A673 (cell line): ENCODE measurements around the gene ITPR2. TPM values are rescaled to one million over a fixed set of nuclear protein-coding genes. Genes with fewer than 3 reads are reported as not detected.

Experiments used
- BruUV-seq: library from RNA; stranded (reverse); fragments of 400-500 nt; replicated peaks from 2 replicates; lab custom pipeline; 2021; lab: Mats Ljungman, UMichigan
- CTCF ChIA-PET: fragments of 300-600 bp; sonication (Branson Sonifier 250); formaldehyde crosslinking; loops from one replicate; lab custom pipeline; 2022; ENCODE audit warnings: antibody characterized with exemption; lab: Charles Lee
- POLR2A ChIA-PET: fragments of 300-600 bp; sonication (Branson Sonifier 250); formaldehyde crosslinking; loops from one replicate; lab custom pipeline; 2022; ENCODE audit warnings: antibody characterized with exemption; ENCODE audit not compliant: low non-redundant PET; lab: Charles Lee
- DNase-seq: peaks from one replicate; pipeline ENCODE4 v3.0.0-alpha.2; 2015; ENCODE audit warnings: low spot score
- H3K27ac ChIP-seq: fragments of 200-600 bp; sonication (generic); 2 replicates; pipeline ENCODE4 v1.5.1; 2016; ENCODE audit warnings: mixed run types, low read depth, mild to moderate bottlenecking, mixed read lengths, antibody characterized with exemption, low read length; ENCODE audit not compliant: poor library complexity, severe bottlenecking
- H3K27me3 ChIP-seq: fragments of 200-600 bp; sonication (generic); replicated peaks from 2 replicates; pipeline ENCODE4 v1.6.1; 2017; ENCODE audit warnings: mixed run types, low read depth, mild to moderate bottlenecking, mixed read lengths, antibody characterized with exemption, low read length; ENCODE audit not compliant: insufficient read depth, poor library complexity
- H3K36me3 ChIP-seq: fragments of 200-600 bp; sonication (generic); 2 replicates; pipeline ENCODE4 v1.6.1; 2016; ENCODE audit warnings: mixed run types, mild to moderate bottlenecking, mixed read lengths, antibody characterized with exemption, low read length; ENCODE audit not compliant: insufficient read depth, poor library complexity, severe bottlenecking
- H3K4me1 ChIP-seq: fragments of 200-600 bp; sonication (generic); 2 replicates; pipeline ENCODE4 v1.6.1; 2017; ENCODE audit warnings: mixed run types, mild to moderate bottlenecking, mixed read lengths, antibody characterized with exemption, low read length; ENCODE audit not compliant: insufficient read depth, poor library complexity, severe bottlenecking
- H3K4me3 ChIP-seq: fragments of 200-600 bp; sonication (generic); 2 replicates; pipeline ENCODE4 v1.5.1; 2016; ENCODE audit warnings: low read depth, mixed run types, mild to moderate bottlenecking, mixed read lengths, low read length; ENCODE audit not compliant: poor library complexity, severe bottlenecking
- H3K9me3 ChIP-seq: fragments of 200-600 bp; sonication (generic); 2 replicates; pipeline ENCODE4 v1.6.1; 2016; ENCODE audit warnings: mixed run types, low read depth, mild to moderate bottlenecking, mixed read lengths, antibody characterized with exemption, low read length; ENCODE audit not compliant: poor library complexity, severe bottlenecking
- CTCF ChIP-seq: fragments of 300-800, 200-600 bp; sonication (generic); conservative IDR thresholded peaks from 2 replicates; pipeline ENCODE4 v1.5.1; 2017; ENCODE audit warnings: low read depth, mild to moderate bottlenecking, antibody characterized with exemption, low read length, moderate library complexity, mixed read lengths
- EZH2 ChIP-seq: fragments of 200-600 bp; sonication (generic); IDR thresholded peaks from 2 replicates; pipeline ENCODE4 v1.6.1; 2017; ENCODE audit warnings: borderline replicate concordance, low read depth, mild to moderate bottlenecking, mixed read lengths, antibody characterized with exemption, low read length; ENCODE audit not compliant: poor library complexity, severe bottlenecking
- intact Hi-C: fragments of 100-400 bp; cut with micrococcal nuclease; formaldehyde crosslinking; loops from one replicate; pipeline ENCODE4 v1.10.0; 2022; ENCODE audit not compliant: unreplicated experiment
- total RNA-seq: library from RNA; stranded (reverse); gene quantifications from 2 replicates; pipeline ENCODE4 v1.2.3, GENCODE V29; 2021

The ITPR2 gene
- total RNA-seq, 1 experiment from 2014 or later = 22.6 TPM

- ChIA-PET CTCF (no interaction called here), POLR2A (no interaction called here)
- Histone ChIP-seq H3K9me3 (peaks cover 12% of the 10 kb centered on the region), H3K4me3 (no peak overlapping the region), H3K4me1 (no peaks in the 10 kb centered on the region), H3K27ac (no peak overlapping the region), H3K36me3 (no peaks in the 10 kb centered on the region), H3K27me3 (no peaks in the 10 kb centered on the region)
- TF ChIP-seq EZH2 (no peak), CTCF (no peak)
- intact Hi-C loops = no loop called here
- DNase-seq = no peak
- BruUV-seq = no TSS peak
Measured at GRCh38 chr12:26773313-26774104, 59.5 kb downstream of the ITPR2 start.

GRCh38 chr12:26771861-26772260 is 61.1 kb downstream of the ITPR2 start:
- Histone ChIP-seq H3K9me3 (peaks cover 5% of the 10 kb centered on the region), H3K4me1 (no peaks in the 10 kb centered on the region), H3K4me3 (no peak overlapping the region), H3K36me3 (no peaks in the 10 kb centered on the region), H3K27me3 (no peaks in the 10 kb centered on the region), H3K27ac (no peak overlapping the region)
- no TSS peak for BruUV-seq
- ChIA-PET POLR2A (no interaction called here), CTCF (no interaction called here)
- TF ChIP-seq CTCF (no peak), EZH2 (no peak)
- DNase-seq = no peak
- intact Hi-C loops = no loop called here

- intact Hi-C loops = no loop called here
- TF ChIP-seq CTCF (no peak), EZH2 (no peak)
- BruUV-seq = no TSS peak
- Histone ChIP-seq H3K36me3 (no peaks in the 10 kb centered on the region), H3K9me3 (no peaks in the 10 kb centered on the region), H3K27ac (no peak overlapping the region), H3K27me3 (no peaks in the 10 kb centered on the region), H3K4me3 (no peak overlapping the region), H3K4me1 (no peaks in the 10 kb centered on the region)
- no peak for DNase-seq
- POLR2A ChIA-PET = no interaction called here
- CTCF ChIA-PET = no interaction called here
Measured at GRCh38 chr12:26770239-26771070, 62.5 kb downstream of the ITPR2 start.
